Measurements from ENCODE around the gene MYLK4. TPM values are rescaled to one million over a fixed set of nuclear protein-coding genes. Genes with fewer than 3 reads are reported as not detected.

MYLK4 gene
- total RNA-seq, 1 experiment from 2014 or later: 0.85 TPM

DNA sequence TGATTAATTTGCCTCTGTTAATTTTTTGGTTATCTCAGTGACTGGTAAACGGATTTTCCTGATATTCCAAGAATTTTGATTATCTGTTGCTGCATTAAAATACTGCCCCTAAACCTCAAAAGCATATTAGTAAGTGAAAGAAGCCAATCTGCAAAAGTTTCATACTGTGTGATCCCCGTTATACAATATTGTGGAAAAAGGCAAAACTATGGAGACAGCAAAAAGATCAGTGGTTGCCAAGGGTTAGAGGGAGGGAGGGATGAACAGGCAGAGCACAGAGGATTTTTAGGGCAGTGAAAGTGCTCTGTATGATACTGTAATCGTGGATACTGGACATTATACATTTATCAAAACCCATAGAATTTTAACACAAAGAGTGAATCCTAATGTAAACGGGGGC lies 133.0 kb downstream of the MYLK4 start:
- Histone ChIP-seq H3K27ac (ENCODE audit: low read length) (no peak overlapping the region), H3K4me3 (ENCODE audit: low read depth in 2 of 2, low read length in 2 of 2) (no peak overlapping the region), H3K36me3 (ENCODE audit: control insufficient read depth, insufficient read depth, low read length) (no peaks in the 10 kb centered on the region), H3K4me1 (ENCODE audit: control insufficient read depth, insufficient read depth, low read length) (no peaks in the 10 kb centered on the region), H3K27me3 (ENCODE audit: control insufficient read depth, insufficient read depth, low read length) (peaks cover 5% of the 10 kb centered on the region; the same call in 1 of the 2 replicates), H3K9me3 (ENCODE audit: control insufficient read depth, insufficient read depth, low read depth, low read length) (no peaks in the 10 kb centered on the region)
- intact Hi-C loops (cut with micrococcal nuclease; ENCODE audit: unreplicated experiment): no loop called here
- ChIA-PET POLR2A (no interaction called here), CTCF (no interaction called here)
- in situ Hi-C loops (cut with HindIII; ENCODE audit: low pct_unique_long_range_greater_than_20kb, low sequenced_read_pairs): no loop called here
- BruUV-seq (replicated peaks): no TSS peak
- TF ChIP-seq, protein P1, sequence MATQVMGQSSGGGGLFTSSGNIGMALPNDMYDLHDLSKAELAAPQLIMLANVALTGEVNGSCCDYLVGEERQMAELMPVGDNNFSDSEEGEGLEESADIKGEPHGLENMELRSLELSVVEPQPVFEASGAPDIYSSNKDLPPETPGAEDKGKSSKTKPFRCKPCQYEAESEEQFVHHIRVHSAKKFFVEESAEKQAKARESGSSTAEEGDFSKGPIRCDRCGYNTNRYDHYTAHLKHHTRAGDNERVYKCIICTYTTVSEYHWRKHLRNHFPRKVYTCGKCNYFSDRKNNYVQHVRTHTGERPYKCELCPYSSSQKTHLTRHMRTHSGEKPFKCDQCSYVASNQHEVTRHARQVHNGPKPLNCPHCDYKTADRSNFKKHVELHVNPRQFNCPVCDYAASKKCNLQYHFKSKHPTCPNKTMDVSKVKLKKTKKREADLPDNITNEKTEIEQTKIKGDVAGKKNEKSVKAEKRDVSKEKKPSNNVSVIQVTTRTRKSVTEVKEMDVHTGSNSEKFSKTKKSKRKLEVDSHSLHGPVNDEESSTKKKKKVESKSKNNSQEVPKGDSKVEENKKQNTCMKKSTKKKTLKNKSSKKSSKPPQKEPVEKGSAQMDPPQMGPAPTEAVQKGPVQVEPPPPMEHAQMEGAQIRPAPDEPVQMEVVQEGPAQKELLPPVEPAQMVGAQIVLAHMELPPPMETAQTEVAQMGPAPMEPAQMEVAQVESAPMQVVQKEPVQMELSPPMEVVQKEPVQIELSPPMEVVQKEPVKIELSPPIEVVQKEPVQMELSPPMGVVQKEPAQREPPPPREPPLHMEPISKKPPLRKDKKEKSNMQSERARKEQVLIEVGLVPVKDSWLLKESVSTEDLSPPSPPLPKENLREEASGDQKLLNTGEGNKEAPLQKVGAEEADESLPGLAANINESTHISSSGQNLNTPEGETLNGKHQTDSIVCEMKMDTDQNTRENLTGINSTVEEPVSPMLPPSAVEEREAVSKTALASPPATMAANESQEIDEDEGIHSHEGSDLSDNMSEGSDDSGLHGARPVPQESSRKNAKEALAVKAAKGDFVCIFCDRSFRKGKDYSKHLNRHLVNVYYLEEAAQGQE (IDR thresholded peaks at IDR 0.05; ENCODE audit: insufficient read depth in 1 of 2, low read depth in 2 of 2, low read length in 1 of 2): no peak
- ATAC-seq: no peak
- no peak for DNase-seq (ENCODE audit: low read depth, low spot score)

DNA sequence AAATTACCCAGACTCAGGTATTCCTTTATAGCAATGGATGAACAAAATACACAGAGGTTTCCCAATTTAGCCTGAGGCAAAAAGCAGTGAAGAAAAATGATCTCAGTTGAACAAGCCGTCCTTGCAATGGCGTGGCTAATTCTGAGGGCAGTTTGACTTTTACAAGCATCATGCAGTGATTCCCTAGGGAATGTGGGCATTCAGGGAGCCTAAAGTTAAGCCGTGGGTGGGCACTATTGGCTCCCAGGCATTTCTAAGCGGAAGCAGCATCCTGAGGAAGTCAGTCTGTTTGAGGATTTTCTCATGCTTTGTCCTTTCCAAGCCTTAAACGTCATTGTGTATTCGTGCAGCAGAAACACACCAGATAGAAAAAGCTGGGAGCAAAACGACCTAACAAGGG lies 133.9 kb downstream of the MYLK4 start:
- no peak for DNase-seq (ENCODE audit: low read depth, low spot score)
- BruUV-seq (replicated peaks): no TSS peak
- in situ Hi-C loops (cut with HindIII; ENCODE audit: low pct_unique_long_range_greater_than_20kb, low sequenced_read_pairs) (no loop called here), intact Hi-C loops (cut with micrococcal nuclease; ENCODE audit: unreplicated experiment) (no loop called here)
- Histone ChIP-seq H3K4me1 (ENCODE audit: control insufficient read depth, insufficient read depth, low read length) (no peaks in the 10 kb centered on the region), H3K27ac (ENCODE audit: low read length) (no peak overlapping the region), H3K4me3 (ENCODE audit: low read depth in 2 of 2, low read length in 2 of 2) (no peak overlapping the region), H3K9me3 (ENCODE audit: control insufficient read depth, insufficient read depth, low read depth, low read length) (no peaks in the 10 kb centered on the region), H3K36me3 (ENCODE audit: control insufficient read depth, insufficient read depth, low read length) (no peaks in the 10 kb centered on the region), H3K27me3 (ENCODE audit: control insufficient read depth, insufficient read depth, low read length) (peaks cover 5% of the 10 kb centered on the region; the same call in 1 of the 2 replicates)
- no peak for TF ChIP-seq POLR2AphosphoS5 (IDR thresholded peaks at IDR 0.05; ENCODE audit: low read depth, low read length)
- no peak for TF ChIP-seq SIN3A (IDR thresholded peaks at IDR 0.05; ENCODE audit: borderline replicate concordance, insufficient read depth, low read depth, low read length)
- TF ChIP-seq TCF7L2 (IDR thresholded peaks at IDR 0.05; ENCODE audit: low read depth, low read length): no peak
- TF ChIP-seq, protein P2, sequence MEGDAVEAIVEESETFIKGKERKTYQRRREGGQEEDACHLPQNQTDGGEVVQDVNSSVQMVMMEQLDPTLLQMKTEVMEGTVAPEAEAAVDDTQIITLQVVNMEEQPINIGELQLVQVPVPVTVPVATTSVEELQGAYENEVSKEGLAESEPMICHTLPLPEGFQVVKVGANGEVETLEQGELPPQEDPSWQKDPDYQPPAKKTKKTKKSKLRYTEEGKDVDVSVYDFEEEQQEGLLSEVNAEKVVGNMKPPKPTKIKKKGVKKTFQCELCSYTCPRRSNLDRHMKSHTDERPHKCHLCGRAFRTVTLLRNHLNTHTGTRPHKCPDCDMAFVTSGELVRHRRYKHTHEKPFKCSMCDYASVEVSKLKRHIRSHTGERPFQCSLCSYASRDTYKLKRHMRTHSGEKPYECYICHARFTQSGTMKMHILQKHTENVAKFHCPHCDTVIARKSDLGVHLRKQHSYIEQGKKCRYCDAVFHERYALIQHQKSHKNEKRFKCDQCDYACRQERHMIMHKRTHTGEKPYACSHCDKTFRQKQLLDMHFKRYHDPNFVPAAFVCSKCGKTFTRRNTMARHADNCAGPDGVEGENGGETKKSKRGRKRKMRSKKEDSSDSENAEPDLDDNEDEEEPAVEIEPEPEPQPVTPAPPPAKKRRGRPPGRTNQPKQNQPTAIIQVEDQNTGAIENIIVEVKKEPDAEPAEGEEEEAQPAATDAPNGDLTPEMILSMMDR (IDR thresholded peaks at IDR 0.05): no peak
- TF ChIP-seq, protein P1 (IDR thresholded peaks at IDR 0.05; ENCODE audit: insufficient read depth in 1 of 2, low read depth in 2 of 2, low read length in 1 of 2): no peak
- ChIA-PET POLR2A (no interaction called here), CTCF (interaction anchor here (0.5 kb wide), 1 partner anchor 21 kb away, joined by 3 read pairs; no protein-coding TSS in a partner anchor)
- no peak for ATAC-seq

All from Panc1 (cell line).